NCI-H146 treated with DMSO at 0.1 percent for 48 hours (cell line): Measurements from ENCODE around the gene SLC9A7.
"Not testable (repeated sequence)": the region's sequence is repeated elsewhere in the genome, so short reads cannot be mapped to it uniquely, and the experiment has no call there.

ENCODE experiments used
- DNase-seq: peaks from one replicate; lab custom pipeline; 2025; ENCODE audit not compliant: unreplicated experiment; lab: John Stamatoyannopoulos, UW

Gene SLC9A7

GRCh38 chrX:46758956-46759644 is at the start of gene SLC9A7:
SLC9A7 (minus strand) TSS chrX:46759118; CDS start chrX:46759029, 89 bp downstream.
- DNase-seq, result peak; percentile 44

- no peak for DNase-seq
These were observed 46.4 kb upstream of the SLC9A7 start for GRCh38 chrX:46805270-46805669.

- no peak for DNase-seq
These were observed 44.2 kb upstream of the SLC9A7 start for GRCh38 chrX:46803140-46803539.

GRCh38 chrX:46796574-46797191 is 37.8 kb upstream of the SLC9A7 start:
- DNase-seq, result peak; percentile 34

- DNase-seq, result no peak
These were observed 34.6 kb upstream of the SLC9A7 start for GRCh38 chrX:46793386-46794143.

- no peak for DNase-seq
These were observed 33.9 kb upstream of the SLC9A7 start for GRCh38 chrX:46792810-46793188.

- peak; percentile 76 for DNase-seq
These were observed 33.2 kb upstream of the SLC9A7 start for GRCh38 chrX:46791927-46792809.

- no peak for DNase-seq
These were observed 30.0 kb upstream of the SLC9A7 start for GRCh38 chrX:46788902-46789301.

- not testable (repeated sequence) for DNase-seq
These were observed 25.5 kb upstream of the SLC9A7 start for GRCh38 chrX:46784437-46784836.

GRCh38 chrX:46782034-46782433 is 23.1 kb upstream of the SLC9A7 start:
- no peak for DNase-seq

- DNase-seq, result peak; percentile 85
These were observed 19.3 kb upstream of the SLC9A7 start for GRCh38 chrX:46777971-46778810.

GRCh38 chrX:46770817-46771163 is 11.9 kb upstream of the SLC9A7 start:
- no peak for DNase-seq

GRCh38 chrX:46770000-46770816 is 11.3 kb upstream of the SLC9A7 start:
- DNase-seq, result no peak

GRCh38 chrX:46762963-46763362 is 4.0 kb upstream of the SLC9A7 start:
- no peak for DNase-seq

- DNase-seq, result peak; percentile 3
These were observed 692 bp upstream of the SLC9A7 start for GRCh38 chrX:46759645-46759974.

- DNase-seq, result peak; percentile 11
These were observed 559 bp downstream of the SLC9A7 start for GRCh38 chrX:46758163-46758955.

GRCh38 chrX:46757593-46757992 is 1.3 kb downstream of the SLC9A7 start:
- no peak for DNase-seq

- DNase-seq, result no peak
These were observed 1.9 kb downstream of the SLC9A7 start for GRCh38 chrX:46757052-46757451.

- no peak for DNase-seq
These were observed 3.2 kb downstream of the SLC9A7 start for GRCh38 chrX:46755671-46756070.
